PFSK-1 (cell line): ENCODE measurements around the gene GFRA1.

Experiments used
- FOXP2 ChIP-seq: optimal IDR thresholded peaks from 2 replicates; pipeline ENCODE3; 2011; ENCODE audit warnings: borderline replicate concordance, control low read depth, inconsistent platforms; ENCODE audit not compliant: insufficient read depth; ENCODE audit errors: extremely low read length, extremely low read depth
- POLR2AphosphoS5 ChIP-seq: IDR thresholded peaks from 2 replicates; pipeline ENCODE4 v1.6.1; 2012; ENCODE audit warnings: low read depth, mild to moderate bottlenecking, control low read depth, low read length, moderate library complexity
- REST ChIP-seq, 2 experiments: IDR thresholded peaks; 2 replicates each; pipeline versions ENCODE4 v1.6.1 to v1.8.0; 2011 to 2012; ENCODE audit warnings: low read depth in 2 of 2, low read length in 2 of 2, control low read depth in 1 of 2, inconsistent platforms in 1 of 2, mild to moderate bottlenecking in 1 of 2, moderate library complexity in 1 of 2; ENCODE audit not compliant: insufficient read depth in 1 of 2
- SIN3A ChIP-seq: IDR thresholded peaks from 2 replicates; pipeline ENCODE4 v1.6.1; 2012; ENCODE audit warnings: mild to moderate bottlenecking, low read length, moderate library complexity, borderline replicate concordance; ENCODE audit not compliant: insufficient read depth
- TAF1 ChIP-seq: IDR thresholded peaks from 2 replicates; pipeline ENCODE4 v1.6.1; 2012; ENCODE audit warnings: low read length, control low read depth, borderline replicate concordance; ENCODE audit not compliant: insufficient read depth

GFRA1 gene

GRCh38 chr10:116195583-116195982 lies 77.4 kb downstream of the GFRA1 start:
- TF ChIP-seq SIN3A: no peak
- TF ChIP-seq REST (IDR thresholded peaks at IDR 0.05; ENCODE audit: insufficient read depth in 1 of 2, low read depth in 2 of 2, low read length in 2 of 2): no peak
- TF ChIP-seq POLR2AphosphoS5: no peak
- no peak for TF ChIP-seq FOXP2
- TF ChIP-seq TAF1: no peak

DNA sequence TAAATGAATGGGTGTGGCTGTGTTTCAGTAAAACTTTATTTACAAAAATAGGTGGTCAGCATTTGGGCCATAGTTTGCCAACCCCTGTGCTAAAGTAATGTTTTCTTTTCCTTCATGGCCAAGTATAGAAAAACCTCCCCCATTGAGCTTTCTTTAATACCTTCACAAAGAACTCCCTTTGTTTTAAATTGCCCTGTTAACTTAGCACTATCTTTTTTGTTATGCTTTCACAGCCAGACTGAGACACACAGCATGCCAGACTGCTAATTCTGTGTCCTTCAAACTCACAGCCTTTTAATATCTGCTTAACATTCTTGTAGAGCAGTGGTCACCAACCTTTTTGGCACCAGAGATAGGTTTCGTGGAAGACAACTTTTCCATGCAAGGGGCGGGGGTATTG lies 78.0 kb downstream of the GFRA1 start:
- TF ChIP-seq TAF1: no peak
- no peak for TF ChIP-seq POLR2AphosphoS5
- no peak for TF ChIP-seq FOXP2
- TF ChIP-seq SIN3A: no peak
- TF ChIP-seq REST (IDR thresholded peaks at IDR 0.05; ENCODE audit: insufficient read depth in 1 of 2, low read depth in 2 of 2, low read length in 2 of 2): no peak

DNA sequence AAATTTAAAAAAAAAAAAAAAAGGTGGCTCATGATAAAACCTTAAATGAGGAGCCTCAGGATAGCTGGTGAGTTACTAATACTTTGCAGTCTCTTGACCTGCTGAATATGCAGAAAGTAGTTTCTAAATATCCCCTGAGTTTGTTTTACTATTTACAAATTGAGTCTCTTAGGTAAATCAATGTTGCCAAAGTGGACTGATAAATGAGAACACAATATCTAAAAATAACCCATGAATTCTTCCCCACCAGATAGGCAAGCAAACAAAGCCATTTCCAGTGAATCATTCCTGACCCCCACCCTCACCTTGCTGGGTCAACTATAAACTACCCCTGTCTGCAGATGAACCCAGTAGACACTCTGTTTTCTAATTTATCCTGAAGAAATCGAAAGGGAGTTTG lies 78.9 kb downstream of the GFRA1 start:
- no peak for TF ChIP-seq FOXP2
- no peak for TF ChIP-seq SIN3A
- TF ChIP-seq TAF1: no peak
- TF ChIP-seq POLR2AphosphoS5: no peak
- no peak for TF ChIP-seq REST (IDR thresholded peaks at IDR 0.05; ENCODE audit: insufficient read depth in 1 of 2, low read depth in 2 of 2, low read length in 2 of 2)

DNA sequence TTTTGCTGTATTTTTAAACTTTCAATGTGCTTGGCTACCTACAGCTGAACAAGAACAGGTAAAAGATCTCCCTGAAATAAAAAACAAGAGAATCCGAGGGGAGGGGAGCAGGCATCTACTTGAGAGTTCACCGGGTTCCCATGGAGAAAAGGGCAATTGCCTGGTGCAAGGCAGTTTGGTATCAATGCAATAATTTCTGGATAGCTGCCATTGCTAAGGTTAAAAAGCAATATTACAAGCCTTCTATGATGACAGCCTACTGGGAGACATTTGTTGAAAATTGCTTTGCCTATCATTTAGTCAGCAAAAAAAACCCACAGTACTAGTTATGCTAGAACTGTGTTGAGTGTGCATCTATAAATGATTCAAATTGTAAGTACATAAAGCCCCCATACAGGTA lies 82.1 kb downstream of the GFRA1 start:
- TF ChIP-seq TAF1: no peak
- TF ChIP-seq REST (IDR thresholded peaks at IDR 0.05; ENCODE audit: insufficient read depth in 1 of 2, low read depth in 2 of 2, low read length in 2 of 2): no peak
- no peak for TF ChIP-seq POLR2AphosphoS5
- no peak for TF ChIP-seq SIN3A
- no peak for TF ChIP-seq FOXP2

- TF ChIP-seq REST (IDR thresholded peaks at IDR 0.05; ENCODE audit: insufficient read depth in 1 of 2, low read depth in 2 of 2, low read length in 2 of 2) (no peak), FOXP2 (no peak), TAF1 (no peak), POLR2AphosphoS5 (no peak), SIN3A (no peak)
Measured at GRCh38 chr10:116186273-116186672, 86.7 kb downstream of the GFRA1 start.
